ENCODE measurements around the gene NUDT16L1. TPM values are rescaled to one million over a fixed set of nuclear protein-coding genes. Genes with fewer than 3 reads are reported as not detected.

Gene NUDT16L1
- total RNA-seq, 1 donor from 2014 or later: 20.4 TPM

DNA sequence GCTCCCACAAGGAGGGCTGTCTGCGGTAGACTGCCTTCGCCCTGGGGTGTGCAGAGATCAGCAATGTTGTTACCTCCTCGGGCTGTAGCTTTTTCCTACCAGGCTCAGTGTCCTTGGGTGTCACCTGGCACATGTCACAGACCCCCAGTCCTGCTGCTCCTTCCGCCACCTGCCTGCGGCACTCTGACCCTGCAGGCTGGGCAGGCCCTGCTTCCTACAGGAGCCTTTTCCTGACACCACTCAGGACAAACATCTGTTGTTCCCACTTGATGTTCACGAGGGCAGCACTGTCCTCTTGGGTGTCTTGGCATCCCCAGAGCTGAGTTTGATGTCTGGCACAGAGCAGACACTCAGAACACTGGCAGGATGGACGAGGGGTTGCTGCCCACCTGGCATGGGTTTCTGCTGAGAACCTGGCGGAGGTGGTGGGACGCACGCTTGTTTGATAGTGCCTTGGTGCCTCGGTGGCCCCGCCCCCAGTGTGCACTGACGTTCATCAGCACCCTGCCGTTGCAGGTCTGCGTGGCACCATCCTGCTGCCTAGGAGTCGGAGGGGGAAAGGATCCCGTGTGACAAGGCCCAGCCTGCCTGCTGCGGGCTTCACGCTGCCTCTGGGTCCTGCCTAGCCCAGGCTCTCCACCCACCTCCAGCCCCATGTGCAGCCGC lies 26.7 kb upstream of the NUDT16L1 start:
- H3K27ac Mint-ChIP-seq (ENCODE audit: unreplicated experiment): no peak overlapping the region
- H3K36me3 Mint-ChIP-seq (ENCODE audit: low read depth): peaks cover 14% of the 10 kb centered on the region
- H3K4me1 Mint-ChIP-seq (ENCODE audit: low read depth): peaks cover 5% of the 10 kb centered on the region
- H3K27me3 Mint-ChIP-seq (ENCODE audit: low read depth): no peaks in the 10 kb centered on the region
- no peak overlapping the region for H3K4me3 Mint-ChIP-seq (ENCODE audit: unreplicated experiment)
- no peak for TF ChIP-seq CTCF (IDR thresholded peaks at IDR 0.05)
- H3K9me3 Mint-ChIP-seq (ENCODE audit: low read depth): no peaks in the 10 kb centered on the region
- no peak for DNase-seq (ENCODE audit: low spot score)

- Mint-ChIP-seq H3K36me3 (ENCODE audit: low read depth) (peaks cover 14% of the 10 kb centered on the region), H3K27me3 (ENCODE audit: low read depth) (no peaks in the 10 kb centered on the region), H3K27ac (ENCODE audit: unreplicated experiment) (no peak overlapping the region), H3K9me3 (ENCODE audit: low read depth) (no peaks in the 10 kb centered on the region), H3K4me1 (ENCODE audit: low read depth) (peaks cover 5% of the 10 kb centered on the region), H3K4me3 (ENCODE audit: unreplicated experiment) (no peak overlapping the region)
- DNase-seq (ENCODE audit: low spot score): no peak
- TF ChIP-seq CTCF (IDR thresholded peaks at IDR 0.05): no peak
Measured at GRCh38 chr16:4667203-4667963, 26.0 kb upstream of the NUDT16L1 start.

DNA sequence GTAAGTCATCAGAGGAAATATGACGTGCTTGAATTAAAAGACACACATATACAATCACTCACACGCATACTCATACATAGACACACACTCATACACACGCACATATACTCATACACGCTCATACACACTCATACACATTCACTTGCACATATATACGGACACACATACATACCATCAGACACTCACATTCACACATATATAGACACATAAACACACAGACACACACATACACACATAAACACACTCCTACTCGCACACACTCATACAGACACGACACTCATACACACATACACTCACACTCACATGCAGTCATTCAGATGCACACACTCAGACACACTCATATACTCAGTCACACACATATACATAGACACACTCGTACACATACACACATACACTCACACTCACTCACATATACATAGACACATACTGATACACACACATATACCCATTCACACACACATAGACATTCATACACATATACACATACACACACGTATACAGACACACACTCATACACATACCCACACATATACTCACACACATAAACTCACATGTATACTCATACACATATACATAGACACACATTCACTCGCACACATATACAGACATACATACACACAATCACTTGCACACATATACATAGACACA lies 24.9 kb upstream of the NUDT16L1 start:
- H3K36me3 Mint-ChIP-seq (ENCODE audit: low read depth): peaks cover 13% of the 10 kb centered on the region
- H3K4me1 Mint-ChIP-seq (ENCODE audit: low read depth): peaks cover 2% of the 10 kb centered on the region

DNA sequence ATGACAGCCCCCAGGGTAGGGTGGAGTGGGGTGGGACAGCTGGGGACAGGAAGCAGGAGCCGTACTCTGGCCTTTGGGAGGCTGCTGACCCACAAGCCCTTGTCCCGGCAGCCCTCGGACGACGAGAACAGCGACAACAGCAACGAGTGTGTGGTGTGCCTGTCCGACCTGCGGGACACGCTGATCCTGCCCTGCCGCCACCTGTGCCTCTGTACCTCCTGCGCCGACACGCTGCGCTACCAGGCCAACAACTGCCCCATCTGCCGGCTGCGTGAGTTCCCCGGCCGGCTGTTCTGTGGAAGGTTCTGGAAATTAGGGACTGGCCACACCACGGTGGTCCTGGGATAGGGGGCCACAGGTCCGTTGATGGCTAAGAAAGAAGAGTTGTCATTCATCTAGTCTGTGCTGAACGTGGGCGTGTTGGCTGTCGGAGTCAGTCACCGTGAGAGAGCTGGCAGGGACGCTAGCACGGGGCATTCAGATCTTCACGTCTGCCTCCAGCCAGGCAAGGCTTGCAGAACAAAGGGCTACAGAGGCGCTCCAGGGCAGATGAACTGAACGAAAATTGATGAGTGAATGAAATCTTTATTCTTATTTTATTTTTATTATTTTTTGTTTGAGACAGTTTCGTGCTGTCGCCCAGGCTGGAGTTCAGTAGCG lies 19.8 kb upstream of the NUDT16L1 start:
- no peak overlapping the region for H3K4me3 Mint-ChIP-seq (ENCODE audit: unreplicated experiment)
- H3K4me1 Mint-ChIP-seq (ENCODE audit: low read depth): no peaks in the 10 kb centered on the region
- no peak for TF ChIP-seq CTCF (IDR thresholded peaks at IDR 0.05)
- H3K27ac Mint-ChIP-seq (ENCODE audit: unreplicated experiment): no peak overlapping the region
- no peaks in the 10 kb centered on the region for H3K9me3 Mint-ChIP-seq (ENCODE audit: low read depth)
- H3K36me3 Mint-ChIP-seq (ENCODE audit: low read depth): peaks cover 11% of the 10 kb centered on the region
- DNase-seq (ENCODE audit: low spot score): no peak
- no peaks in the 10 kb centered on the region for H3K27me3 Mint-ChIP-seq (ENCODE audit: low read depth)

More for the DNA sequence above, 24.9 kb upstream of the NUDT16L1 start:
- Mint-ChIP-seq H3K4me3 (ENCODE audit: unreplicated experiment) (no peak overlapping the region), H3K27me3 (ENCODE audit: low read depth) (no peaks in the 10 kb centered on the region), H3K9me3 (ENCODE audit: low read depth) (no peaks in the 10 kb centered on the region), H3K27ac (ENCODE audit: unreplicated experiment) (no peak overlapping the region)
- TF ChIP-seq CTCF (IDR thresholded peaks at IDR 0.05): no peak
- DNase-seq (ENCODE audit: low spot score): no peak
